Amniotic epithelial cell (primary cell): ENCODE data around the gene HIF1A.
A peak's percentile ranks its signal among the peaks of the same experiment; 100 is the strongest.
"Not testable (repeated sequence)": the region's sequence is repeated elsewhere in the genome, so short reads cannot be mapped to it uniquely, and the experiment has no call there.

Experiments used
- DNase-seq: peaks from one replicate; pipeline ENCODE4 v3.0.0-alpha.2; 2010; ENCODE audit warnings: low read depth

The HIF1A gene

DNA sequence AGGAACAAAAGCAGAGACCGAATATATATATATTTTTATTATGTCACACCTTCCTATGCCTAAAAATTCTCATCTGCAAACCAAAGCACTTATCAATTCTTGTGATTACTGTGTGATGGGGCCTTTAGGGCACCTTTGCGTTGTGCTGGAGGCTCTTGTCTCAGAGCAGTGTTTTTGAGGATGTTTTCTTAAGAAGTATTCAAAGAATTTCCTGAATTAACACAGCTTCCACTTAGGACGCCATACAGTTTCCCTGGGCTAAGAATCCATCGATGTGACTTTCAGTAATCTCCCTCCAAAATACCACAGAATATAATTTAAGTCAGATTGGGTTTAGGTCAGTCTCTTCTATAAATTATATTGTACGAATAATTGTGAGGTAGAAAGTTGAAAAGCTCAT lies 22.0 kb upstream of the HIF1A start:
- no peak for DNase-seq

DNA sequence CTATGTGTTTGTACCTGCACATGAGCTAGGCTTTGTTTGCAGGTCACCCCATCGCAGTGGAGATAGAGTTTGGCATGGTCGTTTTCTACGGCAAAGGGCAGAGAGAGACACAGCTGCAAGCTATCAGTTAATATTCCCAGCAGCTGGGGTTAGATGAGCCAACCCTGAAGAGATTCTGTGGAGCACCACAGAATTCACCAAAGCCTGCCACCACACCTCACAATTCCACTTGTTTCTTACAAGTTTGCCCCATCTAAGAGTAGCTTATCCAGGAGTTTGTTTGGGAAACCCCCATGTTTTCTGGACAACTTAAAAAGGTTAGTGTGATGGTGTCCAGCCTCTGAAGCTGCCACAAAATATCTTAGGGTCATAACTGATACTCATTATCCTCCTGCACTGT lies 20.0 kb upstream of the HIF1A start:
- no peak for DNase-seq

- peak; percentile 60 for DNase-seq
Measured at GRCh38 chr14:61677479-61677878, 17.8 kb upstream of the HIF1A start.

DNA sequence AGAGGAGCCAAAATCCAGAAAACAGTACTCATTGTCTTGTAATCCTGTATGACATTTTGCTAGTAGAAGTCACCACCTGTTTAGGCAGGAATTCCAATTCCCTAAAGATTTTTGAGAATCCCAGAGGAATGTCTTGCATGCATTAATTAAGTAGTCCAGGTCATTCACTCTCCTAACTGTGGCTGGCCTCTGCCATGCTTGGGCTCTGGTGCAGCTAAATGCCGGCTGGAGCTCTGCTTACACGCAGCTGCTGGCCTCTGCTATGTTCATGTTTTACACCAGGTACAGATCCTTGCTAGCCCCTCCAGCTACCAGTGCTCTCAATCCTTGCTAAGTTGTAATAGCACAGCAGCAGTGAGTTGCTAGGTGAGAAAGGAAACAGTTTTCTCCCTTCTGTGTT lies 16.3 kb upstream of the HIF1A start:
- DNase-seq = peak; percentile 49

GRCh38 chr14:61681413-61681812 lies 13.9 kb upstream of the HIF1A start:
- no peak for DNase-seq

DNA sequence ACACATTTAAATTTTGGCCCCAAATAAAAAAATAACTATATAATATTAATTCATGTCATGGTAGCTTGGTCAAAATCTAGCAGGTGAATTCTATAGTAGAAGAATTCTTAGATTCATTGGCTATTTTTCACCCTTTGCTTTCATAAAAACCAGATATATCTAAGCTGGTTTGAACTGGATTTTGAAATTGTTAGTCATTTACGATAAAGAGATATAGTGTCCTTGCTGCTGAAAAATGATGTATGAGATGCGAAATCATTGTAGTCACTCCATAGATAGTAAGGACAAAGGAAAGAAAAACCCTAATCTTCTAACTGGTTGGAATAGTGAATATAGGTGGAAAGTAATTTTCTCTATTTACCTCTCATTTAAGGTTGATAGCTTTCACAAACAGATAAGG lies 12.2 kb upstream of the HIF1A start:
- peak; percentile 50 for DNase-seq

GRCh38 chr14:61690039-61690438 lies 5.3 kb upstream of the HIF1A start:
- peak; percentile 3 for DNase-seq

- DNase-seq = peak; percentile 32
Measured at GRCh38 chr14:61690982-61691381, 4.3 kb upstream of the HIF1A start.

DNA sequence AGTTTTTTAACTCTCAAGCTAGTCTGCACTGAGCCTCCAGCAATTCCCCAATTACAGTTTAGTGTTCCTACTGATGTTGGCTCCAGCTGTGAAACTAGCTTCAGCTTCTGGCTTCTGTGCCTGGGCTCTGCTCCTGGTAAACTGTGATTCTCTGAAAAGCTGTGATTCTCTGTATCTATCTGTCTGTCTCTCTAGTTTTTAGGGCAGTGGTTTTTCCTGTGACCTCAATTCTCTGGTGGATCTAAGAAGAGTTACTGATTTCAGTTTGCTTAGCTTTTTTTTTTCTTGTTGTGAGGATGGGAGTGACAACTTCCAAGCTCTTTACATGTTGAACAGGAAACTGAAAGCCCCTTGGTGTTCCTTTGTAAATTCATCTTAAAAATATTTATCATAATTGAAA lies 3.8 kb upstream of the HIF1A start:
- peak; percentile 3 for DNase-seq

- no peak for DNase-seq
Measured at GRCh38 chr14:61694039-61694438, 1.3 kb upstream of the HIF1A start.

- DNase-seq = peak; percentile 70
Measured at GRCh38 chr14:61695695-61696527, 598 bp downstream of the HIF1A start.

DNA sequence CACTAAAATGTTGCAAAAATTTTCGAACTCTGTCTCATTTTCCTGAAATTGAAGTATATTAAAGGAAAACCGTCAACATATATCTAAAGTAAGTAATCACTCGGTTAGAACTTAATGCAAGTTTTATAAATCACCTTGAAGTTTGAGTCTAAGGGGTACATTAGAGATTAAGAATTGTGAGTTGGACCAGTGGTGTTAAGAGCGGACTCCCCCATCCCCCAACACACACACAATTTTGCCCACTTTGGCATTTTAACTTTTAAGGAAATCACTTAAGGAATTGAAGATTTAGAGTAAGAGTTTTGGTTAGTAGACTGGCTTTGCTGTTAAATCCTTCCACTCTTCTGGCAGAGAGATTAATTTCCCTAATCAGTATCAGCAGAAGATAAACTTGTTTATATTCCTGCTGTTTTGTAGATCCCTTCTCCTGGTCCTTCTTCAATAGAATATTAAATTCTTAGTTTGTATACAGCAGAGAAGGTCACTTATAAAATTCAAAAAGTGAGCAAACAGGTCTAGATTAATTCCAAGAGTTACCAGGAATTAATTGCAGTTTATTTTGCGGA lies 1.5 kb downstream of the HIF1A start:
- peak; percentile 69 for DNase-seq

DNA sequence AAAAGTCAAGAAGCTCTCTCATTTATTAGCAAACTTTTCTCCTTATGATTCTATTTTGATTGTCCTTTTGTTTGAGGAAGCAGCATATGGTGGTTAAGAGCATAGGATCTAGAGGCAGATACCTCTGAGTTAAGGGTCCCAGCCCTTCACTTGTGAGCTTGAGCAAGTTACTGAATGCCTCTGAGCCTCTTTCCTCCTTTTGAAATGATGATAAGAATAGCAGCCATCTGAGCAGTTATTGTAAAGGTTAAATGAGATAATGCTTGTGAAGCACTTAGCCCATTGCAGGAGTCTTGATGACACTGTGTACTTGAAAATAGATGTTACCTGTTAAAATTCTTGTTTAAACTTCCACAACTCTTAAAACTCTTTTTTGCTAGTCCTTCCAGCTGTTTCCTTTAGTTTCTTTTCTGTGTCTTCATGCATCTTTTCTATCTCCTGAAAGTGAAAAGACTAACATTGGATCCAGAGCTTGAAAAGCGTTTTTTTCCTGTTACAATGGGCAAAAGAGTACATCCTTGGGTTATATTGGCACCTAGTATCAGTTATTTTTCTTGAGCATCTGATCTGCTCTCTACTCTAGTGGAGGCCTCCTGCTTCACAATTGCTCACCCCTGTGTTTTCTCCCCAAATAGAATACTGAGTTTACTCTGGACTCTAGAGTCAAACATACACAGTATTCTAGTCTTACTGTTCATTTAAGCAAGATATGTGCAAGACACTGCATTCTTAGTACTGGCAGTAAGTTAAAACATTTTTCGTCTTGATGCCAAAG lies 3.1 kb downstream of the HIF1A start:
- DNase-seq = peak; percentile 64

DNA sequence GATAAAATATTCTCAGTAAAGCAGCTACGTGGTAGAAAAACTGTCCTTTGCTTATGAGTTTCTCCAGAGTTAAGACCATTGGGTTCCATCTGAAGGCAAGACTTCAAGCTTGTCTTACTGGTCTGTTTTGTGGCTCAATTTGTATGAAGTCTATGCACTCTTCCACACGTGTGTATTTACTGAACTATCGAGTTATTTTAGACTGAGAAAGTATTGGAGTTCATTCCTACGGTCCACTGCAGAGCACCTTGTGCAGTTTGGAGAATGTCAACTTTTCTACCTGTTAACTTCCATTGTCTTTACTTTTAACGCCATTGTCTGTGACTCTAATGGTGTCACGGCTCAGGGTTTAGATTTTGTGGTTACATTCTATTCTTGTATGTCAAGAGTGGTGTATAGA lies 3.7 kb downstream of the HIF1A start:
- peak; percentile 60 for DNase-seq

DNA sequence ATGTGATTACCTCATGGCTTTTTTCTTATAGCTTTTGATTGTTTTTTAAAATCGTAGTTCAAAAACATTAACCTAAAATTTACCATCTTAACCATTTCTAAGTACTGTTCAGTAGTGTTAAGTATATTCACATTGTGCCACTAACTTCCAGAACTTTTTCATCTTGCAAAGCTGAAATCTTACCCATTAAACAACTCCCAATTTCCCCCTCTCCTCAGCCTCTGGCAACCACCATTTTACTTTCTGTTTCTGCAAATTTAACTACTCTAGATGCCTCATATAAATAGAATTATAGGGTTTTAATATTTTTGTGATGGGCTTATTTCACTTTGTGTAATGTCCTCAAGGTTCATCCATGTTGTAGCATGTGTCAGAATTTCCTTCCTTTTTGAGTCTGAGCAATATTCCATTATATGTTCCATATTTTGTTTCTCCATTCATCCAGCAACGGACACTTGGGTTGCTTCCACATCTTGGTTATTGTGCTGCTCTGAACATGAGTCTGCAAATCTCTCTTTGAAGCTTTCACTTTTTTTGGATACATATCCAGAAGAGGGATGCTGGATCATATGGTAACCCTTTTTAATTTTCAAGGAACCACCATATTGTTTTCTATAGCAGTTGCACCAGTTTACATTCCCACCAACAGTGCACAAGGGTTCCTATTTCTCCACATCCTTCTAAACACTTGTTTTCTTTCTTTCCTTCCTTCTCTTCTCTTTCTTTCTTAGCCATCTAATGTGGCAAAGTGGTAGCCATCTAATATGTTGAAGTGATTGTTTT lies 5.0 kb downstream of the HIF1A start:
- DNase-seq = peak; percentile 45

DNA sequence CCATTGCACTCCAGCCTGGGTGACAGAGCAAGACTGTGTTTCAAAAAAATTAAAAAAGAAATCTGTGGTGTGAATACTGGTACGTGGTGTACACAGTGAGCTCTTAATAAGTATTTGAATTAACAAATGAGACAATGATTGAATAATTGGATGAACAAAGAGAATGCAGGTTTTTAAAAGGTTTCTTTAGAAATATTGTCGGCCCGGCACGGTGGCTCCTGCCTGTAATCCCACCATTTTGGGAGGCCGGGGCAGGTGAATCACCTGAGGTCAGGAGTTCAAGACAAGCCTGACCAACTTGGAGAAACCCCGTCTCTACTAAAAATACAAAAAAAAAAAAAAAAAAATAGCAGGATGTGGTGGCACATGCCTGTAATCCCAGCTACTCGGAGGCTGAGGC lies 6.6 kb downstream of the HIF1A start:
- DNase-seq = peak; percentile 48

- DNase-seq = peak; percentile 36
Measured at GRCh38 chr14:61703342-61704129, 8.2 kb downstream of the HIF1A start.

- peak; percentile 63 for DNase-seq
Measured at GRCh38 chr14:61704554-61704953, 9.2 kb downstream of the HIF1A start.

DNA sequence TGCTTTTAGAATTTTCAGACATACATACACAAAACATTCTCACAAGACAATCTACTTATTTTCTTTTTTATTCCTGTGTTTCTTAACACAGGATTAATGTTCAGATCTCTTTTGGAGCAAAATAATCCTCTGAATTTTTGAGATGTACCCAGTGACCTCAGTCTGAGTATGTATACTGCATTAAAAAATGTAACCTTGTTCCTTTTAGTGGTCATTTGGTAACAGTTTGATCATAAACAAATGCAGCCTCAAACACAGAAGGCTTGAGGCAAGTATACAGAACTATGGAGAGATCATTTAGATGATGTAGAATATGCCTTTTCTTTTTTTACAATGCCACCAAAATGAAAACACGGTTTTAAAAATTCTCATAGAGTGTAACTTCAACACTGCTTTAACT lies 9.7 kb downstream of the HIF1A start:
- DNase-seq = peak; percentile 30

DNA sequence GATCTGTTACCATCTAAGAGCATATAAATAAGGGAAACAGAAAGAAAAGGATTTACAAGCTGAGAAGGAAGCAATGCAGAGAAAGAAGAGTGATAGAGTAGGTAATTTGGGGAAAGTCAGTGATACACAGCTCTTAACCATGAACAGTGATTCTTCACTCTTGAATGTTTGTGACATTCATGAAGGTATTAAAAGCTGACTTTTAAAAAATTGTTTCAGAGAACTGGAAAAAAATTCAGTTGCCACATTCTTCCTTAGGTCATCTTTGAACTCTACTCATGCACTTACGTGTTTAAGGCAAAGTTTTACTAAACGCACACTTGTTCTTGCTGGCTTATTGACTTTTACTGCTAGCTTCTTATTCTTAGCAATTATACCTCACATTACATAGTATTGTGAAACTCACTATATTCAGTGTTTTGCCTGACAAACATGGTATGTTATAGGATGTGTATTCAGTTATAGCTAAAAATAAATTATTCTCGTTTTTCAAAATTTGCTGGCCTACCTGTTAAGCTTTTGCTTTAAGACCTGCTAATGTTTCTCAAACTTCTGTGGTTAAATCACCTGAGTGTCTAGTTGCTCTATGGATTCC lies 10.9 kb downstream of the HIF1A start:
- peak; percentile 53 for DNase-seq

GRCh38 chr14:61707774-61708173 lies 12.5 kb downstream of the HIF1A start:
- DNase-seq = not testable (repeated sequence)
